K562 (cell line): Measurements from ENCODE around the gene CDR2L. TPM values are rescaled to one million over a fixed set of nuclear protein-coding genes. Genes with fewer than 3 reads are reported as not detected.

ENCODE experiments used
- NRF1 ChIP-seq, 2 experiments: fragments of 450-650 bp; IDR thresholded peaks in 1 of 2; conservative IDR thresholded peaks in 1 of 2; 2 replicates each; pipeline ENCODE4 v1.6.1; 2014; ENCODE audit warnings: mild to moderate bottlenecking in 2 of 2
- polyA plus RNA-seq, 8 experiments: library from polyadenylated mRNA; depleted of rRNA in 4 of 8; stranded (reverse) in 5 of 8; unstranded in 3 of 8; fragments of >200 nt; fragmentation: Nextera tagmentation in 2 of 8; fragmentation: Illumina TruSeq in 1 of 8; extraction: Ambion mirVana in 2 of 8; extraction: Trizol in 1 of 8; gene quantifications; 2 replicates each; pipeline versions ENCODE4 v1.2.1 to v1.2.3, GENCODE V29; 2011 to 2014; ENCODE audit warnings: inconsistent platforms in 1 of 8, missing spikeins in 1 of 8
- total RNA-seq, 7 experiments: library from RNA; depleted of rRNA in 6 of 7; stranded (reverse); fragments of >200 nt in 6 of 7; fragmentation: Illumina TruSeq in 2 of 7; extraction: Trizol in 2 of 7; gene quantifications; 2 replicates each; pipeline versions ENCODE4 v1.2.1 to v1.2.3, GENCODE V29; 2011 to 2021; ENCODE audit warnings: low replicate concordance in 1 of 7
- TF ChIP-seq, protein P1 (sequence below): fragments of 450-650 bp; IDR thresholded peaks from 2 replicates; pipeline ENCODE4 v1.6.1; 2017; ENCODE audit warnings: antibody characterized with exemption, mild to moderate bottlenecking

CDR2L gene
- total and polyA plus RNA-seq, 9 of the 15 experiments (the other 6 are each of a cell fraction or from before 2014, with no cell fraction given): 2.7 to 16.0 (median 7.3) TPM

GRCh38 chr17:75033346-75034235 is 46.2 kb downstream of the CDR2L start (continued):
- TF ChIP-seq, protein P1, sequence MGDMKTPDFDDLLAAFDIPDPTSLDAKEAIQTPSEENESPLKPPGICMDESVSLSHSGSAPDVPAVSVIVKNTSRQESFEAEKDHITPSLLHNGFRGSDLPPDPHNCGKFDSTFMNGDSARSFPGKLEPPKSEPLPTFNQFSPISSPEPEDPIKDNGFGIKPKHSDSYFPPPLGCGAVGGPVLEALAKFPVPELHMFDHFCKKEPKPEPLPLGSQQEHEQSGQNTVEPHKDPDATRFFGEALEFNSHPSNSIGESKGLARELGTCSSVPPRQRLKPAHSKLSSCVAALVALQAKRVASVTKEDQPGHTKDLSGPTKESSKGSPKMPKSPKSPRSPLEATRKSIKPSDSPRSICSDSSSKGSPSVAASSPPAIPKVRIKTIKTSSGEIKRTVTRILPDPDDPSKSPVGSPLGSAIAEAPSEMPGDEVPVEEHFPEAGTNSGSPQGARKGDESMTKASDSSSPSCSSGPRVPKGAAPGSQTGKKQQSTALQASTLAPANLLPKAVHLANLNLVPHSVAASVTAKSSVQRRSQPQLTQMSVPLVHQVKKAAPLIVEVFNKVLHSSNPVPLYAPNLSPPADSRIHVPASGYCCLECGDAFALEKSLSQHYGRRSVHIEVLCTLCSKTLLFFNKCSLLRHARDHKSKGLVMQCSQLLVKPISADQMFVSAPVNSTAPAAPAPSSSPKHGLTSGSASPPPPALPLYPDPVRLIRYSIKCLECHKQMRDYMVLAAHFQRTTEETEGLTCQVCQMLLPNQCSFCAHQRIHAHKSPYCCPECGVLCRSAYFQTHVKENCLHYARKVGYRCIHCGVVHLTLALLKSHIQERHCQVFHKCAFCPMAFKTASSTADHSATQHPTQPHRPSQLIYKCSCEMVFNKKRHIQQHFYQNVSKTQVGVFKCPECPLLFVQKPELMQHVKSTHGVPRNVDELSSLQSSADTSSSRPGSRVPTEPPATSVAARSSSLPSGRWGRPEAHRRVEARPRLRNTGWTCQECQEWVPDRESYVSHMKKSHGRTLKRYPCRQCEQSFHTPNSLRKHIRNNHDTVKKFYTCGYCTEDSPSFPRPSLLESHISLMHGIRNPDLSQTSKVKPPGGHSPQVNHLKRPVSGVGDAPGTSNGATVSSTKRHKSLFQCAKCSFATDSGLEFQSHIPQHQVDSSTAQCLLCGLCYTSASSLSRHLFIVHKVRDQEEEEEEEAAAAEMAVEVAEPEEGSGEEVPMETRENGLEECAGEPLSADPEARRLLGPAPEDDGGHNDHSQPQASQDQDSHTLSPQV: peak; percentile 45
- TF ChIP-seq NRF1 (conservative IDR thresholded peaks at IDR 0.05 in 1 of 2, IDR thresholded peaks at IDR 0.05 in 1 of 2): peak; percentile 77 to 81
- TF ChIP-seq, all 486 proteins: peak for 103
